ENCODE measurements around the gene AGBL3.
A peak's percentile ranks its signal among the peaks of the same experiment; 100 is the strongest.
"Not testable (repeated sequence)": the region's sequence is repeated elsewhere in the genome, so short reads cannot be mapped to it uniquely, and the experiment has no call there.

AGBL3 gene

GRCh38 chr7:135168001-135168400 is 181.7 kb downstream of the AGBL3 start:
- TF ChIP-seq GATA1 (IDR thresholded peaks at IDR 0.05; ENCODE audit: low read depth, low read length), result no peak
- TF ChIP-seq POLR2A (IDR thresholded peaks at IDR 0.05; ENCODE audit: low read length), result no peak
- DNase-seq, result peak; percentile 49 to 70

GRCh38 chr7:135168489-135169140 is 182.3 kb downstream of the AGBL3 start:
- no peak for DNase-seq
- TF ChIP-seq GATA1 (IDR thresholded peaks at IDR 0.05; ENCODE audit: low read depth, low read length) (no peak), POLR2A (IDR thresholded peaks at IDR 0.05; ENCODE audit: low read length) (no peak)

GRCh38 chr7:135169141-135169963 is 183.0 kb downstream of the AGBL3 start:
- peak; percentile 82 for DNase-seq
- TF ChIP-seq POLR2A (IDR thresholded peaks at IDR 0.05; ENCODE audit: low read length) (no peak), GATA1 (IDR thresholded peaks at IDR 0.05; ENCODE audit: low read depth, low read length) (no peak)

- DNase-seq, result no peak
- TF ChIP-seq GATA1 (IDR thresholded peaks at IDR 0.05; ENCODE audit: low read depth, low read length), result no peak
- TF ChIP-seq POLR2A (IDR thresholded peaks at IDR 0.05; ENCODE audit: low read length), result no peak
Observed at GRCh38 chr7:135169964-135170273, 183.6 kb downstream of the AGBL3 start.

GRCh38 chr7:135170274-135170997 is 184.1 kb downstream of the AGBL3 start, which contains the start of gene CYREN:
CYREN (minus strand) TSS chr7:135170707; CDS start chr7:135168922, 1,785 bp downstream.
- peak; percentile 96 for DNase-seq
- TF ChIP-seq GATA1 (IDR thresholded peaks at IDR 0.05; ENCODE audit: low read depth, low read length), result no peak
- TF ChIP-seq POLR2A (IDR thresholded peaks at IDR 0.05; ENCODE audit: low read length), result peak; percentile 84

GRCh38 chr7:135170998-135171481 is 184.7 kb downstream of the AGBL3 start:
- DNase-seq, result not testable (repeated sequence)

- not testable (repeated sequence) for DNase-seq
Observed at GRCh38 chr7:135171581-135172291, 185.4 kb downstream of the AGBL3 start.

- DNase-seq, result not testable (repeated sequence)
Observed at GRCh38 chr7:135173916-135174315, 187.6 kb downstream of the AGBL3 start.

GRCh38 chr7:135174941-135175340 is 188.6 kb downstream of the AGBL3 start:
- TF ChIP-seq POLR2A (IDR thresholded peaks at IDR 0.05; ENCODE audit: low read length) (no peak), GATA1 (IDR thresholded peaks at IDR 0.05; ENCODE audit: low read depth, low read length) (no peak)
- no peak for DNase-seq

- DNase-seq, result no peak
- TF ChIP-seq POLR2A (IDR thresholded peaks at IDR 0.05; ENCODE audit: low read length), result no peak
- TF ChIP-seq GATA1 (IDR thresholded peaks at IDR 0.05; ENCODE audit: low read depth, low read length), result no peak
Observed at GRCh38 chr7:135175931-135176330, 189.6 kb downstream of the AGBL3 start.

GRCh38 chr7:135177028-135177696 is 190.9 kb downstream of the AGBL3 start:
- DNase-seq, result no peak
- no peak for TF ChIP-seq POLR2A (IDR thresholded peaks at IDR 0.05; ENCODE audit: low read length)
- TF ChIP-seq GATA1 (IDR thresholded peaks at IDR 0.05; ENCODE audit: low read depth, low read length), result no peak

GRCh38 chr7:135178364-135178763 is 192.1 kb downstream of the AGBL3 start:
- DNase-seq, result no peak
- TF ChIP-seq GATA1 (IDR thresholded peaks at IDR 0.05; ENCODE audit: low read depth, low read length), result no peak
- no peak for TF ChIP-seq POLR2A (IDR thresholded peaks at IDR 0.05; ENCODE audit: low read length)

- DNase-seq, result no peak
- TF ChIP-seq POLR2A (IDR thresholded peaks at IDR 0.05; ENCODE audit: low read length), result no peak
- TF ChIP-seq GATA1 (IDR thresholded peaks at IDR 0.05; ENCODE audit: low read depth, low read length), result no peak
Observed at GRCh38 chr7:135179321-135179925, 193.1 kb downstream of the AGBL3 start.
